HepG2 (cell line): Measurements from ENCODE around the gene ANKZF1. TPM values are rescaled to one million over a fixed set of nuclear protein-coding genes. Genes with fewer than 3 reads are reported as not detected.

ENCODE experiments used
- KLF13 ChIP-seq: sonication (generic); formaldehyde crosslinking; IDR thresholded peaks from 2 replicates; pipeline ENCODE4 v1.4.0; 2020; ENCODE audit warnings: mild to moderate bottlenecking, missing genetic modification reagents
- MYC ChIP-seq: sonication (generic); formaldehyde crosslinking; IDR thresholded peaks from 2 replicates; pipeline ENCODE4 v1.9.0; 2021; ENCODE audit warnings: missing genetic modification reagents, borderline replicate concordance
- NAIF1 ChIP-seq: sonication (generic); formaldehyde crosslinking; IDR thresholded peaks from 2 replicates; pipeline ENCODE4 v1.5.0; 2020; ENCODE audit warnings: mild to moderate bottlenecking, missing genetic modification reagents, borderline replicate concordance
- NR1H2 ChIP-seq: sonication (generic); formaldehyde crosslinking; IDR thresholded peaks from 2 replicates; pipeline ENCODE4 v1.8.1; 2022; ENCODE audit warnings: low read depth, missing genetic modification reagents, borderline replicate concordance
- PHF8 ChIP-seq: sonication (generic); formaldehyde crosslinking; IDR thresholded peaks from 2 replicates; pipeline ENCODE4 v1.5.0; 2020; ENCODE audit warnings: missing genetic modification reagents
- SALL2 ChIP-seq: sonication (generic); formaldehyde crosslinking; IDR thresholded peaks from 2 replicates; pipeline ENCODE4 v1.8.1; 2023; ENCODE audit warnings: mild to moderate bottlenecking, missing genetic modification reagents, inconsistent platforms
- SNAPC2 ChIP-seq: sonication (generic); formaldehyde crosslinking; IDR thresholded peaks from 2 replicates; pipeline ENCODE4 v1.8.1; 2022; ENCODE audit warnings: mild to moderate bottlenecking, missing genetic modification reagents
- SP140L ChIP-seq: sonication (generic); formaldehyde crosslinking; IDR thresholded peaks from 2 replicates; pipeline ENCODE4 v1.4.0; 2020; ENCODE audit warnings: missing genetic modification reagents, borderline replicate concordance
- ZFYVE20 ChIP-seq: sonication (generic); formaldehyde crosslinking; IDR thresholded peaks from 2 replicates; pipeline ENCODE4 v1.8.0; 2023; ENCODE audit warnings: low read depth, mild to moderate bottlenecking, moderate library complexity, missing genetic modification reagents, borderline replicate concordance
- ZNF598 ChIP-seq: sonication (generic); formaldehyde crosslinking; IDR thresholded peaks from 2 replicates; pipeline ENCODE4 v1.5.1; 2020; ENCODE audit warnings: mild to moderate bottlenecking, missing genetic modification reagents, borderline replicate concordance
- polyA plus RNA-seq, 8 experiments: library from polyadenylated mRNA; depleted of rRNA in 3 of 8; stranded (reverse) in 7 of 8; unstranded in 1 of 8; fragments of >200 nt; fragmentation: Illumina TruSeq in 4 of 8; extraction: Trizol in 4 of 8; gene quantifications; 2 replicates each; pipeline versions ENCODE4 v1.2.1 to v1.2.3, GENCODE V29; 2011 to 2016; ENCODE audit warnings: low read depth in 4 of 8, missing spikeins in 1 of 8, mixed read lengths in 1 of 8; ENCODE audit not compliant: insufficient read depth in 1 of 8
- total RNA-seq, 5 experiments: library from RNA; depleted of rRNA; stranded (reverse); fragments of >200 nt; fragmentation: Illumina TruSeq; extraction: Trizol; gene quantifications; 2 replicates each; pipeline ENCODE4 v1.2.3, GENCODE V29; 2016; ENCODE audit warnings: low read depth in 1 of 5
- TF ChIP-seq, protein P1 (sequence below): sonication (generic); formaldehyde crosslinking; IDR thresholded peaks from 2 replicates; pipeline ENCODE4 v1.4.0; 2020; ENCODE audit warnings: missing genetic modification reagents
- TF ChIP-seq, protein P2 (sequence below): sonication (generic); formaldehyde crosslinking; conservative IDR thresholded peaks from 2 replicates; pipeline ENCODE4 v1.4.0; 2020; ENCODE audit warnings: missing genetic modification reagents
- TF ChIP-seq, protein P3 (sequence below): IDR thresholded peaks from 2 replicates; pipeline ENCODE4 v1.6.1; 2016
- TF ChIP-seq, protein P4 (sequence below): sonication (generic); formaldehyde crosslinking; IDR thresholded peaks from 2 replicates; pipeline ENCODE4 v1.4.0; 2020; ENCODE audit warnings: missing genetic modification reagents, borderline replicate concordance

ANKZF1 gene
- total and polyA plus RNA-seq, 2 of the 13 experiments (the other 11 are each of a cell fraction or from before 2014, with no cell fraction given) = 25.3 to 128 TPM

DNA sequence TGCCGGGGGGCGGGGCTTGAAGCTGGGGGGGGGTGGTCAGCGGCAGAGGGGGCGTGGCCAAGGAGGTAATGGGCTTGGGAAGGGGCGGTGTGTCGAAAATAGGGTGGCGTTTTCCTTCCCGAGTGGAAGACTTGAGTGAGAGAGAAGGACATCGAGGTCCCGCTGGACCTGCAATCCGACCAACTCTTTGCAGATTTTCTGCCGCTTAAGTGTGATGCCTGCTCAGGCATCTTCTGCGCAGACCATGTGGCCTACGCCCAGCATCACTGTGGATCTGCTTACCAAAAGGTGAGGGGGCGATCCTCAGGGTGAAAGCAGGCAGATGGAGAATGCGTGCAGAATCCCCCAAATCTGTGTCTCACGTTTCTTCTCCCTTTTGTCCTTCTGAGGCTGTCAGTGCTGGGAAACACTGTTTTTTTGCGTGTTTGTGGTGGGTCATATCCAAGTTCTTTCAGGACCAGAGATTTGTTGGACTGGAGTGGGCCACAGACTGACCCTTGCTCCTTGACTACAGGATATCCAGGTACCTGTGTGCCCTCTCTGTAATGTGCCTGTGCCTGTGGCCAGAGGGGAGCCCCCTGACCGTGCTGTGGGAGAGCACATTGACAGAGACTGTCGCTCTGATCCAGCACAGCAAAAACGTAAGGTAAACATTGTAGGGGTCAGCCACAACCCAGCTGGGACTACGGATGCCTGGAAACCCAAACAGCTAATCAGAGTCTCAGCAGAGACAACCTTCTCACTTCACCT lies 22.3 kb upstream of the ANKZF1 start (continued):
- TF ChIP-seq, protein P1, sequence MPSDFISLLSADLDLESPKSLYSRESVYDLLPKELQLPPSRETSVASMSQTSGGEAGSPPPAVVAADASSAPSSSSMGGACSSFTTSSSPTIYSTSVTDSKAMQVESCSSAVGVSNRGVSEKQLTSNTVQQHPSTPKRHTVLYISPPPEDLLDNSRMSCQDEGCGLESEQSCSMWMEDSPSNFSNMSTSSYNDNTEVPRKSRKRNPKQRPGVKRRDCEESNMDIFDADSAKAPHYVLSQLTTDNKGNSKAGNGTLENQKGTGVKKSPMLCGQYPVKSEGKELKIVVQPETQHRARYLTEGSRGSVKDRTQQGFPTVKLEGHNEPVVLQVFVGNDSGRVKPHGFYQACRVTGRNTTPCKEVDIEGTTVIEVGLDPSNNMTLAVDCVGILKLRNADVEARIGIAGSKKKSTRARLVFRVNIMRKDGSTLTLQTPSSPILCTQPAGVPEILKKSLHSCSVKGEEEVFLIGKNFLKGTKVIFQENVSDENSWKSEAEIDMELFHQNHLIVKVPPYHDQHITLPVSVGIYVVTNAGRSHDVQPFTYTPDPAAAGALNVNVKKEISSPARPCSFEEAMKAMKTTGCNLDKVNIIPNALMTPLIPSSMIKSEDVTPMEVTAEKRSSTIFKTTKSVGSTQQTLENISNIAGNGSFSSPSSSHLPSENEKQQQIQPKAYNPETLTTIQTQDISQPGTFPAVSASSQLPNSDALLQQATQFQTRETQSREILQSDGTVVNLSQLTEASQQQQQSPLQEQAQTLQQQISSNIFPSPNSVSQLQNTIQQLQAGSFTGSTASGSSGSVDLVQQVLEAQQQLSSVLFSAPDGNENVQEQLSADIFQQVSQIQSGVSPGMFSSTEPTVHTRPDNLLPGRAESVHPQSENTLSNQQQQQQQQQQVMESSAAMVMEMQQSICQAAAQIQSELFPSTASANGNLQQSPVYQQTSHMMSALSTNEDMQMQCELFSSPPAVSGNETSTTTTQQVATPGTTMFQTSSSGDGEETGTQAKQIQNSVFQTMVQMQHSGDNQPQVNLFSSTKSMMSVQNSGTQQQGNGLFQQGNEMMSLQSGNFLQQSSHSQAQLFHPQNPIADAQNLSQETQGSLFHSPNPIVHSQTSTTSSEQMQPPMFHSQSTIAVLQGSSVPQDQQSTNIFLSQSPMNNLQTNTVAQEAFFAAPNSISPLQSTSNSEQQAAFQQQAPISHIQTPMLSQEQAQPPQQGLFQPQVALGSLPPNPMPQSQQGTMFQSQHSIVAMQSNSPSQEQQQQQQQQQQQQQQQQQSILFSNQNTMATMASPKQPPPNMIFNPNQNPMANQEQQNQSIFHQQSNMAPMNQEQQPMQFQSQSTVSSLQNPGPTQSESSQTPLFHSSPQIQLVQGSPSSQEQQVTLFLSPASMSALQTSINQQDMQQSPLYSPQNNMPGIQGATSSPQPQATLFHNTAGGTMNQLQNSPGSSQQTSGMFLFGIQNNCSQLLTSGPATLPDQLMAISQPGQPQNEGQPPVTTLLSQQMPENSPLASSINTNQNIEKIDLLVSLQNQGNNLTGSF = no peak
- TF ChIP-seq NR1H2 (CRISPR knock-in tag) = no peak
- no peak for TF ChIP-seq SALL2
- peak; percentile 69; the same call in 1 of the 2 replicates for TF ChIP-seq ZNF598 (CRISPR knock-in tag)
- TF ChIP-seq, protein P2, sequence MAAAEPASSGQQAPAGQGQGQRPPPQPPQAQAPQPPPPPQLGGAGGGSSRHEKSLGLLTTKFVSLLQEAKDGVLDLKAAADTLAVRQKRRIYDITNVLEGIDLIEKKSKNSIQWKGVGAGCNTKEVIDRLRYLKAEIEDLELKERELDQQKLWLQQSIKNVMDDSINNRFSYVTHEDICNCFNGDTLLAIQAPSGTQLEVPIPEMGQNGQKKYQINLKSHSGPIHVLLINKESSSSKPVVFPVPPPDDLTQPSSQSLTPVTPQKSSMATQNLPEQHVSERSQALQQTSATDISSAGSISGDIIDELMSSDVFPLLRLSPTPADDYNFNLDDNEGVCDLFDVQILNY (CRISPR knock-in tag) = no peak
- TF ChIP-seq ZFYVE20 (CRISPR knock-in tag) = no peak
- TF ChIP-seq, protein P3, sequence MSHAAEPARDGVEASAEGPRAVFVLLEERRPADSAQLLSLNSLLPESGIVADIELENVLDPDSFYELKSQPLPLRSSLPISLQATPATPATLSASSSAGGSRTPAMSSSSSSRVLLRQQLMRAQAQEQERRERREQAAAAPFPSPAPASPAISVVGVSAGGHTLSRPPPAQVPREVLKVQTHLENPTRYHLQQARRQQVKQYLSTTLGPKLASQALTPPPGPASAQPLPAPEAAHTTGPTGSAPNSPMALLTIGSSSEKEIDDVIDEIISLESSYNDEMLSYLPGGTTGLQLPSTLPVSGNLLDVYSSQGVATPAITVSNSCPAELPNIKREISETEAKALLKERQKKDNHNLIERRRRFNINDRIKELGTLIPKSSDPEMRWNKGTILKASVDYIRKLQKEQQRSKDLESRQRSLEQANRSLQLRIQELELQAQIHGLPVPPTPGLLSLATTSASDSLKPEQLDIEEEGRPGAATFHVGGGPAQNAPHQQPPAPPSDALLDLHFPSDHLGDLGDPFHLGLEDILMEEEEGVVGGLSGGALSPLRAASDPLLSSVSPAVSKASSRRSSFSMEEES = no peak
- no peak for TF ChIP-seq SP140L (CRISPR knock-in tag)
- peak; percentile 56 for TF ChIP-seq MYC (CRISPR knock-in tag)
- TF ChIP-seq NAIF1 = no peak
- no peak for TF ChIP-seq PHF8 (CRISPR knock-in tag)
- TF ChIP-seq KLF13 (CRISPR knock-in tag) = no peak
- no peak for TF ChIP-seq SNAPC2 (CRISPR knock-in tag)
- TF ChIP-seq, protein P4, sequence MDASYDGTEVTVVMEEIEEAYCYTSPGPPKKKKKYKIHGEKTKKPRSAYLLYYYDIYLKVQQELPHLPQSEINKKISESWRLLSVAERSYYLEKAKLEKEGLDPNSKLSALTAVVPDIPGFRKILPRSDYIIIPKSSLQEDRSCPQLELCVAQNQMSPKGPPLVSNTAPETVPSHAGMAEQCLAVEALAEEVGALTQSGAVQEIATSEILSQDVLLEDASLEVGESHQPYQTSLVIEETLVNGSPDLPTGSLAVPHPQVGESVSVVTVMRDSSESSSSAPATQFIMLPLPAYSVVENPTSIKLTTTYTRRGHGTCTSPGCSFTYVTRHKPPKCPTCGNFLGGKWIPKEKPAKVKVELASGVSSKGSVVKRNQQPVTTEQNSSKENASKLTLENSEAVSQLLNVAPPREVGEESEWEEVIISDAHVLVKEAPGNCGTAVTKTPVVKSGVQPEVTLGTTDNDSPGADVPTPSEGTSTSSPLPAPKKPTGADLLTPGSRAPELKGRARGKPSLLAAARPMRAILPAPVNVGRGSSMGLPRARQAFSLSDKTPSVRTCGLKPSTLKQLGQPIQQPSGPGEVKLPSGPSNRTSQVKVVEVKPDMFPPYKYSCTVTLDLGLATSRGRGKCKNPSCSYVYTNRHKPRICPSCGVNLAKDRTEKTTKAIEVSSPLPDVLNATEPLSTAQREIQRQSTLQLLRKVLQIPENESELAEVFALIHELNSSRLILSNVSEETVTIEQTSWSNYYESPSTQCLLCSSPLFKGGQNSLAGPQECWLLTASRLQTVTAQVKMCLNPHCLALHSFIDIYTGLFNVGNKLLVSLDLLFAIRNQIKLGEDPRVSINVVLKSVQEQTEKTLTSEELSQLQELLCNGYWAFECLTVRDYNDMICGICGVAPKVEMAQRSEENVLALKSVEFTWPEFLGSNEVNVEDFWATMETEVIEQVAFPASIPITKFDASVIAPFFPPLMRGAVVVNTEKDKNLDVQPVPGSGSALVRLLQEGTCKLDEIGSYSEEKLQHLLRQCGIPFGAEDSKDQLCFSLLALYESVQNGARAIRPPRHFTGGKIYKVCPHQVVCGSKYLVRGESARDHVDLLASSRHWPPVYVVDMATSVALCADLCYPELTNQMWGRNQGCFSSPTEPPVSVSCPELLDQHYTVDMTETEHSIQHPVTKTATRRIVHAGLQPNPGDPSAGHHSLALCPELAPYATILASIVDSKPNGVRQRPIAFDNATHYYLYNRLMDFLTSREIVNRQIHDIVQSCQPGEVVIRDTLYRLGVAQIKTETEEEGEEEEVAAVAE (CRISPR knock-in tag) = no peak; the same call in 1 of the 2 replicates
